ENCODE measurements around the gene NT5E. TPM values are rescaled to one million over a fixed set of nuclear protein-coding genes. Genes with fewer than 3 reads are reported as not detected.
"Not testable (repeated sequence)": the region's sequence is repeated elsewhere in the genome, so short reads cannot be mapped to it uniquely, and the experiment has no call there.

NT5E gene
- total RNA-seq, 1 donor from 2014 or later: 5.8 TPM

DNA sequence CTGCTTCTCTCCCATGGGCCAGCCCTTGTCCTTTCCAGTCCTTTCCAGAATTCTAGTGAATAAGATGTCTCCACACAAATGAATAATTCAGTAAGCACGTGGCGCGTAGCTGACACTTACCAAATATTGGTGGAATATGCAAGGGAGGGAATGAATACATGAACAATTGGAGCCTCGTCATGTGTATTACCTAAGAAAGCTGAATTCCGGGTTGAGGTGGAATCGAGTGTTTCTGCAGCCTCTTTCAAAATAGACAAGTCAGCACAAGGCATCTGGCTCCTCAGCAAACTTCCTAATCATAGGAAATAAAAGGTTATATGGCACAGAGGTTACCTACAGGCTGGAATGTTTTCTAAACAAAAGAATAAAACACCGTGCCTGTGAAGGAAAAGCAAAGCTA, 47.0 kb upstream of the NT5E start:
- Mint-ChIP-seq H3K9me3 (no peaks in the 10 kb centered on the region), H3K4me1 (peaks cover 26% of the 10 kb centered on the region), H3K36me3 (ENCODE audit: low read depth) (no peaks in the 10 kb centered on the region), H3K27ac (no peak overlapping the region), H3K4me3 (no peak overlapping the region), H3K27me3 (no peaks in the 10 kb centered on the region)
- ChIA-PET CTCF (no interaction called here), POLR2A (no interaction called here)
- no peak for ATAC-seq (ENCODE audit: low read depth)
- intact Hi-C loops (cut with micrococcal nuclease): no loop called here
- no peak for DNase-seq
- TF ChIP-seq CTCF (IDR thresholded peaks at IDR 0.05): no peak

GRCh38 chr6:85403331-85404015, 46.4 kb upstream of the NT5E start:
- CTCF ChIA-PET: interaction anchor here (1.4 kb wide), 1 partner anchor 49 kb away, joined by 3 read pairs; no protein-coding TSS in a partner anchor
- ATAC-seq (ENCODE audit: low read depth) (no peak), DNase-seq (no peak)
- POLR2A ChIA-PET: no interaction called here
- TF ChIP-seq CTCF (IDR thresholded peaks at IDR 0.05): no peak
- Mint-ChIP-seq H3K36me3 (ENCODE audit: low read depth) (no peaks in the 10 kb centered on the region), H3K27ac (no peak overlapping the region), H3K27me3 (no peaks in the 10 kb centered on the region), H3K4me1 (peaks cover 26% of the 10 kb centered on the region), H3K4me3 (no peak overlapping the region), H3K9me3 (no peaks in the 10 kb centered on the region)
- intact Hi-C loops (cut with micrococcal nuclease): no loop called here

- ATAC-seq (ENCODE audit: low read depth); POLR2A ChIA-PET; H3K9me3 Mint-ChIP-seq; H3K36me3 Mint-ChIP-seq (ENCODE audit: low read depth); H3K4me3 Mint-ChIP-seq; intact Hi-C loops (cut with micrococcal nuclease); H3K27ac Mint-ChIP-seq; DNase-seq; H3K27me3 Mint-ChIP-seq: not testable (repeated sequence)
- CTCF ChIA-PET: interaction anchor here (1.4 to 1.6 kb wide), 2 partner anchors 49 to 79 kb away, joined by 3 to 6 read pairs; no protein-coding TSS in a partner anchor
- H3K4me1 Mint-ChIP-seq: peaks cover 26% of the 10 kb centered on the region
Measured at GRCh38 chr6:85404016-85404563, 45.8 kb upstream of the NT5E start.

GRCh38 chr6:85404564-85405174, 45.2 kb upstream of the NT5E start:
- Mint-ChIP-seq H3K4me1 (peaks cover 26% of the 10 kb centered on the region), H3K4me3 (no peak overlapping the region), H3K36me3 (ENCODE audit: low read depth) (no peaks in the 10 kb centered on the region), H3K27me3 (no peaks in the 10 kb centered on the region), H3K27ac (no peak overlapping the region), H3K9me3 (no peaks in the 10 kb centered on the region)
- ChIA-PET POLR2A (no interaction called here), CTCF (interaction anchor here (1.4 to 1.6 kb wide), 2 partner anchors 50 to 78 kb away, joined by 3 to 6 read pairs; no protein-coding TSS in a partner anchor)
- intact Hi-C loops (cut with micrococcal nuclease): no loop called here
- ATAC-seq (ENCODE audit: low read depth) (no peak), DNase-seq (no peak)
- no peak for TF ChIP-seq CTCF (IDR thresholded peaks at IDR 0.05)

- ATAC-seq (ENCODE audit: low read depth) (no peak), DNase-seq (no peak)
- ChIA-PET CTCF (interaction anchor here (1.6 kb wide), 1 partner anchor 78 kb away, joined by 6 read pairs; no protein-coding TSS in a partner anchor), POLR2A (no interaction called here)
- Mint-ChIP-seq H3K4me1 (peaks cover 26% of the 10 kb centered on the region), H3K27me3 (no peaks in the 10 kb centered on the region), H3K4me3 (no peak overlapping the region), H3K27ac (no peak overlapping the region), H3K36me3 (ENCODE audit: low read depth) (no peaks in the 10 kb centered on the region), H3K9me3 (no peaks in the 10 kb centered on the region)
- TF ChIP-seq CTCF (IDR thresholded peaks at IDR 0.05): no peak
- intact Hi-C loops (cut with micrococcal nuclease): no loop called here
Measured at GRCh38 chr6:85405175-85405852, 44.6 kb upstream of the NT5E start.
